Stimulated activated CD4-positive, alpha-beta T cell treated with anti-CD3 and anti-CD28 coated beads, Interleukin-15, amount 100 ng/mL, for 48 hours (primary cell): ENCODE data around the gene METTL16.

Source experiments
- DNase-seq, 2 donors: peaks; one replicate each; pipeline ENCODE4 v3.0.0-alpha.2; 2020; ENCODE audit warnings: low read depth in 2 of 2

Gene METTL16

DNA sequence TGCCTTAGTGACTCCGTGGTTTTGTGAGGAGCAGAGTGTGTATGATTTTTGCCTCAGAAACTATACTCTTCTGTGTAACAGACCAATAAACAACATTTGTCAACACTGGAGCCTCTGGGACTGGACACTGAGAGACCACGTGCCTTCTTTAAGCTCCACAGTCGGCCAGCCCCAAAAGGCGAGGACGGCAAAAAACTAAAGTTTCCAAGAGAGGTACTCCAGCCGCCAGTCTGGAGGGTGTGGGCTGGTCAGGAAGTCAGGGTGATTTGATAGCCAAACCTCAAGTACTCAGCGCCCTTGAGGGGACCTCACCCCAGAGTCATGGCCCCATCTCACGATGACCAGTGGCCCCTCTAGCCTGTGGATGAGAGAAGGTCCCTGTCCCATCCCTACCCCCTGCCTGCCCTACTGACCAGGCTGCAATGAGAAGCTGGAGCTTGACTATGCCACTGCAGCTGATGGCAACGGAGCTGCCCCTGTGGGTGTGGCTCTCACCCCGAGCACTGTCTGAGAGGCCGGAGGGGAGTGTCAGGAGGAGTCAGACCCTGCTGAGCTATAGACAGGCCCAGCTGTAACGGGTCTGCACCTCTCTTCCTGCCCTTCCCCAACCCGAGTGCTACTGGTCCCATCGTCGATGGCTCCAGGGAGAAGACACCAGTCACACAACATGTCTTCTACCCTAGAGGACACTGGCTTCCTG, 130.6 kb downstream of the METTL16 start:
- DNase-seq = no peak

DNA sequence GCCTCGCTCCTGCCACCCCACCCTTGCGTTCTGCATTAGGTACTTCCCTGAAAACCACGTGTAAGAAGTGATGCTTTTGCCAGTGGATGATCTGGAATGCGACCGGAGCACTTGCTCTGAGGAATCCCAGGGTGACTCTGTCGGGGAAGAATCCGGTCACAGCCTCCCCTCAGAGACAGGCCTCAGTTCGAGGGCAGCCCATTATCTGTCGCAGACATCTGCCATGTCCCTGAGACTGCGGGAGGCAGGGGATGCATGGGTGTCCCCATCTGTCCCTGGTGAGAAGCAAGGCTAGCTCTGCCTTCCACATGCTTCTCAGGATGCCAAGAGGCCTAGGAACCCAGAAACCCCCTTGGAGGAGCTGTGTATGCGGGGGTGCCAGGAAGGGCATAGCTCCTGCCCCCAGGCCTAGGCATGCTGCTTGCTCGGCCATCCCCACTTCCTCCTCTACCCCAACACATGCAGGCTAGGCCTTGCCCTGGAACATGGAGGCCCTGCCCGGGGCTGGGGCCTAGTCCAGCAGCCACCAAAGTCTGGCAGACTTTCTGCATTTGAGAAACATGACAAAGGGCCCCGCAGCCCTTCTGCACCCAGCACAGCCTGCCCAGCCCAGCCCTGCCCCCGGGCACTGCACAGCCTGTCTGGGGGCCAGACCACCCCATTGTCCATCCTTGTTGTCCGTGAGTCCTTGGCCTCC, 131.3 kb downstream of the METTL16 start:
- DNase-seq = no peak

DNA sequence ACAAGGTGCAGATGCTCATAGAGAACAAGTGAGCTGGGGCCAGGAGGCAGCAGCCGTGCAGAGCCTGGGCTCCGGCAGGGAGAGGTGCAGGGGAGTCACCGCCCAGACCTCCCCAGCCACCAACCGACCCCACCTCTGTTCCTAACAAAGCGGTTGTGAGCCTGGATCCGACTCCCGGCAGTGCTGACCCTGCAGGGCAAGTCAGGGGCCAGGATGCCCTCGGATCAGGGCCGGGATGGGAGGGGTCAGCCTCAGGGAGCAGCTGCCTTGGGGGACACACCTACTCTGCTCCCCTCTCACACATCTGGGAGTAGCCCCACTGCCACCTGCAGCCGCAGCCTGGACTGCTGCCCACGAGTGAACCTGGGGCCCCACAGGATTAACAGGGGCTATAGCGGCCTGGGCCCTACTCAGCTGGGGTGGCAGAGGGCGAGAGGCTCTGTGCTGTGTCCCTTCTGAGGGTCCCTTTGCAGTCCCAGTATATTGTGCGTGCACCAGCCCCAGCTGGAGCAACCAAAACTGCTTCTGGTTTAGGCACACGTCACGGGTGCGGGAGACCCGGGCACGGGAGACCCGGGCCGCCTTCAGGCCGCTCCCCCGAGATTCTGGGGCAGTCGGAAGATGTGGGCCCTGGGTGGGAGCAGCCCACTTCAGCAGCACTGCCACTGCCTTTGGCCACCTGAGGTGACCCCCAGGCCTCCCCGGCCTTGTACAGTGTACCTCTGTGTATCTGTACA, 132.0 kb downstream of the METTL16 start:
- no peak for DNase-seq

- no peak for DNase-seq
These were observed 132.8 kb downstream of the METTL16 start for GRCh38 chr17:2378905-2379304.

DNA sequence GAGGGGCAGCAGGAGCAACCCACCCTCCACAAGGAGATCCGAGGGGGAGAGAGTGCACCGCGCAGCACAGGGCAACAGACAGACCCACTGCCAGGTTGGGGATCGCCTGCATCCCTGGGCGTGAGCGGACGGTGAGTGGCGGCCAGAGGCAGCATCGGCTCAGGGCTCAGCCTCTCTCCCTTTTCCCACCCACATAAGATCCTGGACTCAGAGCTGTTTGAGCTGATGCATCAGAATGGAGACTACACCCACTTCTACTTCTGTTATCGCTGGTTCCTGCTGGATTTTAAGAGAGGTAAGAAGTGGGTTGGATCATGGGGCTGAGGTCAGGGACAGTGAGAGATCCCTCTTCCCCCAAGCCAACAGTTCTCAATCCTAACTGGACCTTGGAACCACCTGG, 134.0 kb downstream of the METTL16 start:
- no peak for DNase-seq

GRCh38 chr17:2376107-2376506, 135.6 kb downstream of the METTL16 start:
- DNase-seq = no peak

DNA sequence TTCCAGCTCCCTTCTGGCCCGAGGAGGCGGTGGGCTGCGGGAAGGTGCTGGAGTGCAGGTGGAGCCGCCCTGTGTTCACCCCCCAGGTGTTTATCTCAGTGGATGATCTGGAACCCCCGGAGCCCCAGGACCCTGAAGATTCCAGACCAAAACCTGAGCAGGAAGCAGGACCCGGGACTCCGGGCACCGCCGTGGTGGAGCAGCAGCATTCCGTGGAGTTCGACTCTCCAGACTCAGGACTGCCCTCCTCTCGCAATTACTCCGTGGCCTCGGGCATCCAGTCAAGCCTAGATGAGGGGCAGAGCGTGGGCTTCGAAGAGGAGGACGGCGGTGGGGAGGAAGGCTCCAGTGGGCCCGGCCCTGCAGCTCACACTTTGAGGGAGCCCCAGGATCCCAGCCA, 136.3 kb downstream of the METTL16 start:
- DNase-seq = no peak

- no peak for DNase-seq
These were observed 137.0 kb downstream of the METTL16 start for GRCh38 chr17:2374549-2375285.

DNA sequence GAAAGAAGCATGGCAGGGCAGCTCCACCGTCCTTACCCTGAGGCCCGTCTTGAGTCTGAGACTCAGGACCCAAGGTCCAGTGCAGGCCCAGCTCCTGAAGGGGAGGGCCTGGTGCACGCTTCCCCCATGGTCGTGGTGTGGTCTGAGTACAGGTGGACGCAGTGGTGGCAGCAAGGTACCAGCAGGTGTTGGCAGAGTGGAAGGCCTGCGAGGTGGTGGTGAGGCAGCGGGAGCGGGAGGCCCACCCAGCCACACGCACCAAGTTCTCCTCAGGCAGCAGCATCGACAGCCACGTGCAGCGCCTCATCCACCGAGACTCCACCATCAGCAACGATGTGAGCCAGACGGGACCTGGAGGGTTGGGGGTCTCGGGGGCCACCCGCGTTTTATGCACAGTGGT, 138.5 kb downstream of the METTL16 start:
- no peak for DNase-seq

DNA sequence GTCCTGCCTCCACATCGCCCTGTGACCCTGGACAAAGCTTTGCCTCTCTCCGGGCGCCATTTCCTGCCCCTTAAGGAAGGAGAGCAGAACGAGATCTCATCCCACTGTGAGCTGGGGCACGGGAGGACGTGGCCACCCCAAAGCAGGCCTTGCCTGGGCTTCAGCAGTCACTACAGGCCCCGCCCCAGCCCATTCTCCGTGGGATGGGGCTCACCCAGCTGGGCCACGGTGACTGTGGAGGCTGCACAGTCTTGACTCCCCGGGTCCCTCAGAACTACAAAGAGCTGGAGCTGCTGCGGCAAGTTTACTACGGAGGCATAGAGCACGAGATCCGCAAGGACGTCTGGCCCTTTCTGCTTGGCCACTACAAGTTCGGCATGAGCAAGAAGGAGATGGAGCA, 139.0 kb downstream of the METTL16 start:
- no peak for DNase-seq

DNA sequence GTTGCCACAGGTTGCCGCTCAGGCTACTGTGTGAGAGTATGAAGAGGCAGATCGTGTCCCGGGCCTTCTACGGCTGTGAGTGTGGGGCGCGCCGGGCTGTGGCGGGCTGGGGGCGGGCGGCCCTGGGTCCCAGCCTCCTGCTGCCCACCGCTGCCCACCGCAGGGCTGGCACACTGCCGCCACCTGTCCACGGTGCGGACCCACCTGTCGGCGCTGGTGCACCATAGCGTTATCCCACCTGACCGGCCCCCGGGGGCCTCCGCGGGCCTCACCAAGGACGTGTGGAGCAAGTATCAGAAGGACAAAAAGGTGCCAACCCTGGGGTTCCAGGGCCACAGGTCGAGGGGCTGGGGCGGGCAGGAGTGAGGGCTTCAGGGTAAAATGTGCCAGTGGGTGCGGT, 139.5 kb downstream of the METTL16 start:
- no peak for DNase-seq

DNA sequence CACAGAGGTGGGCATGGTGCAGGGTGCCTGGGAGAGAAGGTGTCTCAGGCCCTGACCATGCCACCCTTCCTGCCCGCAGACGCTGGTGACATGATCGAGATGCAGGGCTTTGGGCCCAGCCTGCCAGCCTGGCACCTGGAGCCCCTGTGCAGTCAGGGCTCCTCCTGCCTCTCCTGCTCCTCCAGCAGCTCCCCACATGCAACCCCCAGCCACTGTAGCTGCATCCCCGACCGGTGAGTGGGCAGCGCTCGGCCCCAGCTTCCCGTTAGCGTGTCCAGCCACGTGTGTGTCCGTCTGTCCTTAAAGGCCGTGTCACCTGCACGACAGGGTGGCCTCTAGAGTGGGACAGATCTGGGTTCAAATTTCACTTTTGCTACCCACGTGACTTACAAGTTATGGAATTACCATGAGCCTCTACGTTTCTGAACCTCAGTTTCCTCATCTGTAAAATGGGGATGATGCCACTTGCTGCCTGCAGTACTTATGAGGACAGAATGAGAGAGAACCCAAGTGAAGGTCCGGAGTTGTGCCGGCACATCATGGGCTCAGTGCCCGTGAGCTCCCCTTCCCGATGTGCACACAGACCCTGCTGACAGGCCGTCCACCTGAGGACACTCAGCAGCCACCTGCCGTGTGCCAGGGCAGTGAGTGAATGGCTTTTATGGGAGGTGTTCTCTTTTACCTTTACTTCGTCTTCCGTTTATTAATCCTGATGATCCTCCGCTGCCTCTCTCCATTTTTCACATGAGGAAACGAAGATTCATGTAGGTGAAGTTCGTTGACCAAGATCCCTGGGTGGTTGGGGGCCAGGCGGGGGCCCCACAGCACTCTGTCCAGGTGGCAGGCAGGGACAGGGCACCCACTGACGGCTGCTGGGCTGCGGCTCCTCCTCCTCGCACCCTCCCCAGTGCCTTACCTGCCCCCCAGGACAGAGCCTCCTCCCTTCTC, 140.2 kb downstream of the METTL16 start:
- DNase-seq = no peak

GRCh38 chr17:2370211-2370589, 141.5 kb downstream of the METTL16 start:
- DNase-seq = no peak

DNA sequence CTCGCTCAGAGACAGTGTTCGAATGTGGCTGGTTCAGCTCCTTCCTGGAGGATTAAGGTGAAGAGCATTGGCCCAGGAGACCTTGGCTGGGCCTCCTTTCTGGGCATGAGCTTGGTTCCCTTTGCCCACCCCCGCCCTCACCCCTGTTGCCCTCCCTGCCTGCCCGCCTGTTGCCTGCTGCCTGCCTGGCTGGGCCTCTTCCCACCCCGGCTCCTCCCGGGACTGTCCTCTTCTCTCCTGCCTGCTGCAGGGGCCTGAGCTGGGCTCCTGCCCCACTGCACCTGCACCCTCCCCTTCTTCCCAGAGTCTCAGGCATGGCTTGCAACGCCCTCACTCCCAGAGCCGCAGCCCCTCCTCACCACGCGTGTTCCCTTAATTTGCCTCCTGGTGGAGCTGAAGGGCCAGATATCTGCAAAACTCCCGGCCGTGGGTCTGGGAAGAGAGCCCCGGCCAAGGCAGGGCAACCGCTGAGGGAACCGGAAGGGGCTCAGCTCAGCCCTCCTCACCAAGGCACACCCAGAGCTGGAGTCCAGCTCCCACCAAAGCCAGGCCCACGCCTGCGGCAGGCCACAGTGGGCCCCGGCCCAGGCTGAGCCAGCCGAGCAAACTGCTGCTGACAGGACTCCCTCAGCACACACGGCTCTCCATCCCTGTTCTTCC, 142.0 kb downstream of the METTL16 start:
- no peak for DNase-seq

DNA sequence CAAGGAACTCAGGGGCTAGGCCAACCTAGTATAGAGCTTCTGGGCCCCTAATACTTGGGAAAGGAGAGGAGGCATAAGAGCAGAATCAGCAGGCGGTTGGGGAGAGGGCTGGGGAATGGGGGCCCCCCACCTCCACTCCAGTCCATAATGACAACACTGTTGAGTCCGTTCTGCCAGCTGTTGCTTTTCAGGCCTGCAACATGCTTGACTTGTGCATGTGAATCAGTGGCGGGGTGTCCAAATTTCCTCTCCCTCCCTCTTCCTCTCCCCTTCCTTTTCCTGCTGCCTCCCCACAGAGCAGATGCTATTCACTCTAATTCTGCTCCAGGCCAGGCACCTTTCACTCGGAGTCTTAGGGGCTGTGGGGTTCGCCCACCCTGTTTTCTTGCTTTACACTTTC, 142.6 kb downstream of the METTL16 start:
- DNase-seq = no peak

DNA sequence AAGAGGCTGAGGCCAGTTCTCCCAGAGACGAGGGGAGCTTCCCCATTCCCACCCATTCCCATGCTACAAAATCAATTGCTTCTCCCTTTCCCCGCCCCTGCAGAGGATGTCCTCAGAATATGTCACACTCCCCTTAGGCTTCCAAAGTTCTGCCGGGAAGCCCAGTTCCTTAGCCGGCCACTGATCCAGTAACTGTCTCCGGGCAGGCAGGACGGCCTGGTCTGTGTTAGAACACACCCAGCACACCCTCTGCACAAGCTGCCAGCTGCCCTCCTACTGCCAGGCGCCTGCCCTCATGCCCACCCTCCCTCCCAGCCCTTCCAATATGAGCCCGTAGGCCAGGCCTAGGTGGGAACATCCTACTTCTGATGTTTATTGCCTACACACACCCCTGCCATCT, 143.3 kb downstream of the METTL16 start:
- no peak for DNase-seq

DNA sequence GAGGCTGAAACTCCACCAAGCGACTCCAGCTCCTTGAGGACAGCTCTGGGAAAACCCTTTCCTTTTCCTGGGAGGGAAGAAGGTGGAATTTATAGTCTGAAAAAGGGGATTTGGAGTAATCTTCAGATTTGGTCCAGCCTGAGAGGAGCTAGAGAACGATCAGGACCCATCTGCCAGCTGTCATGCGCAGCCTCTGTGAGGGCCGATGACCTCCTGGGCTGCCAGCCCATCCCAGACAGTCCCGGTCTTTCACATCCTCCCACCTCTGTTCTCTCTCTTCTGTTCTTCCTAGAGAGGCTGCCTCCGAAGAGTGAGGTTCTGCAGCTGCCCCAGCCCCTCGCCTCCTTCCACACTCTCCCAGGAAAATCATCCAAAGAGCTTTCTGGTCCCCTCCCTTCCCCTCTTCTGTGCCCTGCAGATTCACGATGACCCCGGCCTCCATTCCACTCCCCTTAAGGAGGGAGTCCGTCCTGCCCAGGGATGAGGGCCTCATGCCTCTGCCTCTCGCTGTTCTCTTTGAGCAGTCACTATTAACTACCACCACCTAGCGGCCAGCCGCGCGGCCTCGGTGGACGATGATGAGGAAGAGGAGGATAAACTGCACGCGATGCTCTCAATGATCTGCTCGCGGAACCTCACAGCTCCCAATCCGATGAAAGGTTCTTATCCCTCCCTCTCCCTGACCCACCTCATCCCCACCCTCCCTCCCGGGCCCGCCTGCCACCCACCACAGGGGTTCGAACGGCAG, 144.8 kb downstream of the METTL16 start:
- no peak for DNase-seq
